ENCODE measurements around the gene NRF1. TPM values are rescaled to one million over a fixed set of nuclear protein-coding genes. Genes with fewer than 3 reads are reported as not detected.

NRF1 gene
- total RNA-seq, 1 experiment from 2014 or later: 14.0 TPM

DNA sequence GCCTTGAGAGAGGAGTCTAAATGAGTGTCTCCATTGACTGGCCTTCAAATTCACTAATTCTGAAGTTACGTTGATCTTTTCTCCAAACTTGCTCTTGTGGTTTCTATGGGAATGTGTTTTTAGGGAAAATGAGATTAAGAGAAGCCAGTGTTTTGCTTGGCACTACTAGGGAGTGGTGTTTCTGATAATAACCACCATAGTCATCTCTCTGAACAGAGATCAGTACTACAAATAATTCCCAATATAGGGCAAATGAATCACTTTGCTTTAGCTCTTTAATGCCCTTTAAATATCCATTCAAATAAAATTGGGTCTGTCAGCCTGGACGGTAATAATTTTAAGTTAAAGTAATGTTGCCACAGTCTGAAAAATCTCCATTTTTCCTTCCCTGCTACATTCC, 90.8 kb downstream of the NRF1 start:
- TF ChIP-seq SIN3A (IDR thresholded peaks at IDR 0.05; ENCODE audit: borderline replicate concordance, insufficient read depth, low read depth, low read length) (no peak), TCF7L2 (IDR thresholded peaks at IDR 0.05; ENCODE audit: low read depth, low read length) (no peak), POLR2AphosphoS5 (IDR thresholded peaks at IDR 0.05; ENCODE audit: low read depth, low read length) (no peak), CTCF (IDR thresholded peaks at IDR 0.05) (no peak)
- TF ChIP-seq, protein P1, sequence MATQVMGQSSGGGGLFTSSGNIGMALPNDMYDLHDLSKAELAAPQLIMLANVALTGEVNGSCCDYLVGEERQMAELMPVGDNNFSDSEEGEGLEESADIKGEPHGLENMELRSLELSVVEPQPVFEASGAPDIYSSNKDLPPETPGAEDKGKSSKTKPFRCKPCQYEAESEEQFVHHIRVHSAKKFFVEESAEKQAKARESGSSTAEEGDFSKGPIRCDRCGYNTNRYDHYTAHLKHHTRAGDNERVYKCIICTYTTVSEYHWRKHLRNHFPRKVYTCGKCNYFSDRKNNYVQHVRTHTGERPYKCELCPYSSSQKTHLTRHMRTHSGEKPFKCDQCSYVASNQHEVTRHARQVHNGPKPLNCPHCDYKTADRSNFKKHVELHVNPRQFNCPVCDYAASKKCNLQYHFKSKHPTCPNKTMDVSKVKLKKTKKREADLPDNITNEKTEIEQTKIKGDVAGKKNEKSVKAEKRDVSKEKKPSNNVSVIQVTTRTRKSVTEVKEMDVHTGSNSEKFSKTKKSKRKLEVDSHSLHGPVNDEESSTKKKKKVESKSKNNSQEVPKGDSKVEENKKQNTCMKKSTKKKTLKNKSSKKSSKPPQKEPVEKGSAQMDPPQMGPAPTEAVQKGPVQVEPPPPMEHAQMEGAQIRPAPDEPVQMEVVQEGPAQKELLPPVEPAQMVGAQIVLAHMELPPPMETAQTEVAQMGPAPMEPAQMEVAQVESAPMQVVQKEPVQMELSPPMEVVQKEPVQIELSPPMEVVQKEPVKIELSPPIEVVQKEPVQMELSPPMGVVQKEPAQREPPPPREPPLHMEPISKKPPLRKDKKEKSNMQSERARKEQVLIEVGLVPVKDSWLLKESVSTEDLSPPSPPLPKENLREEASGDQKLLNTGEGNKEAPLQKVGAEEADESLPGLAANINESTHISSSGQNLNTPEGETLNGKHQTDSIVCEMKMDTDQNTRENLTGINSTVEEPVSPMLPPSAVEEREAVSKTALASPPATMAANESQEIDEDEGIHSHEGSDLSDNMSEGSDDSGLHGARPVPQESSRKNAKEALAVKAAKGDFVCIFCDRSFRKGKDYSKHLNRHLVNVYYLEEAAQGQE (IDR thresholded peaks at IDR 0.05; ENCODE audit: insufficient read depth in 1 of 2, low read depth in 2 of 2, low read length in 1 of 2): no peak
- intact Hi-C loops (cut with micrococcal nuclease; ENCODE audit: unreplicated experiment): no loop called here
- Histone ChIP-seq H3K27me3 (ENCODE audit: control insufficient read depth, insufficient read depth, low read length) (no peaks in the 10 kb centered on the region), H3K36me3 (ENCODE audit: control insufficient read depth, insufficient read depth, low read length) (no peaks in the 10 kb centered on the region), H3K9me3 (ENCODE audit: control insufficient read depth, insufficient read depth, low read depth, low read length) (no peaks in the 10 kb centered on the region), H3K27ac (ENCODE audit: low read length) (no peak overlapping the region), H3K4me1 (ENCODE audit: control insufficient read depth, insufficient read depth, low read length) (no peaks in the 10 kb centered on the region), H3K4me3 (ENCODE audit: low read depth in 2 of 2, low read length in 2 of 2) (no peak overlapping the region)
- ChIA-PET POLR2A (interaction anchor here (0.5 kb wide), 1 partner anchor 58 kb away, joined by 3 read pairs; no protein-coding TSS in a partner anchor), CTCF (no interaction called here)
- DNase-seq (ENCODE audit: low read depth, low spot score) (no peak), ATAC-seq (no peak)
- no TSS peak for BruUV-seq (replicated peaks)
- in situ Hi-C loops (cut with HindIII; ENCODE audit: low pct_unique_long_range_greater_than_20kb, low sequenced_read_pairs): no loop called here

GRCh38 chr7:129702761-129703338, 91.3 kb downstream of the NRF1 start:
- no TSS peak for BruUV-seq (replicated peaks)
- intact Hi-C loops (cut with micrococcal nuclease; ENCODE audit: unreplicated experiment): no loop called here
- Histone ChIP-seq H3K9me3 (ENCODE audit: control insufficient read depth, insufficient read depth, low read depth, low read length) (no peaks in the 10 kb centered on the region), H3K27me3 (ENCODE audit: control insufficient read depth, insufficient read depth, low read length) (no peaks in the 10 kb centered on the region), H3K36me3 (ENCODE audit: control insufficient read depth, insufficient read depth, low read length) (no peaks in the 10 kb centered on the region), H3K4me3 (ENCODE audit: low read depth in 2 of 2, low read length in 2 of 2) (no peak overlapping the region), H3K4me1 (ENCODE audit: control insufficient read depth, insufficient read depth, low read length) (no peaks in the 10 kb centered on the region), H3K27ac (ENCODE audit: low read length) (no peak overlapping the region)
- DNase-seq (ENCODE audit: low read depth, low spot score) (no peak), ATAC-seq (no peak)
- CTCF ChIA-PET: no interaction called here
- in situ Hi-C loops (cut with HindIII; ENCODE audit: low pct_unique_long_range_greater_than_20kb, low sequenced_read_pairs): no loop called here
- TF ChIP-seq SIN3A (IDR thresholded peaks at IDR 0.05; ENCODE audit: borderline replicate concordance, insufficient read depth, low read depth, low read length) (no peak), POLR2AphosphoS5 (IDR thresholded peaks at IDR 0.05; ENCODE audit: low read depth, low read length) (no peak), TCF7L2 (IDR thresholded peaks at IDR 0.05; ENCODE audit: low read depth, low read length) (no peak), CTCF (IDR thresholded peaks at IDR 0.05) (no peak)
- TF ChIP-seq, protein P1 (IDR thresholded peaks at IDR 0.05; ENCODE audit: insufficient read depth in 1 of 2, low read depth in 2 of 2, low read length in 1 of 2): no peak
- POLR2A ChIA-PET: no interaction called here
